GM18909 (cell line): ENCODE results near the gene SNRPD2.

ENCODE experiments used
- ATAC-seq: cut with Tn5 transposase; IDR thresholded peaks from one replicate; pipeline ENCODE4 v1.9.1; 2021; ENCODE audit warnings: mild to moderate bottlenecking; ENCODE audit not compliant: unreplicated experiment, poor library complexity

SNRPD2 gene

DNA sequence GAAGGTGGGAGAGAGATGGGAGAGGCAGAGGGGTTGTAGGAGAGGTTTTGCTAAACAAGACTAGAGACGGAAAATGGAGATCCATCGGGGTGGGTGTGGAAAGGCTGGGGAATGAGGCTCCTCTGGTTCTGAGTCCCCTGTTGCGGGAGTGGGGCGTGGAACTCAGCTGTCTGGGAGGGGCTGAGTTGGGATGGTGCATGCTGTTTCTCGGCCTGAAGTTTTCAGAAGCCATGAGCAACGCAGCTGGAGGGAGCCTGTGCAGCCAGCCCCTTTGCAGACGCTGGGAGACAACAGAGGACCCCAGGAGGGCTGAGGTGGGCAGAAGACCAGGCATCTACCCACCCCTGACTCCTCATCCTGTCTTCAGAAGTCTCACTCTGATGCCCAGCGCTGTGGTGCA, 31.1 kb downstream of the SNRPD2 start:
- no peak for ATAC-seq

- no peak for ATAC-seq
Measured at GRCh38 chr19:45659096-45659729, 32.5 kb downstream of the SNRPD2 start.

DNA sequence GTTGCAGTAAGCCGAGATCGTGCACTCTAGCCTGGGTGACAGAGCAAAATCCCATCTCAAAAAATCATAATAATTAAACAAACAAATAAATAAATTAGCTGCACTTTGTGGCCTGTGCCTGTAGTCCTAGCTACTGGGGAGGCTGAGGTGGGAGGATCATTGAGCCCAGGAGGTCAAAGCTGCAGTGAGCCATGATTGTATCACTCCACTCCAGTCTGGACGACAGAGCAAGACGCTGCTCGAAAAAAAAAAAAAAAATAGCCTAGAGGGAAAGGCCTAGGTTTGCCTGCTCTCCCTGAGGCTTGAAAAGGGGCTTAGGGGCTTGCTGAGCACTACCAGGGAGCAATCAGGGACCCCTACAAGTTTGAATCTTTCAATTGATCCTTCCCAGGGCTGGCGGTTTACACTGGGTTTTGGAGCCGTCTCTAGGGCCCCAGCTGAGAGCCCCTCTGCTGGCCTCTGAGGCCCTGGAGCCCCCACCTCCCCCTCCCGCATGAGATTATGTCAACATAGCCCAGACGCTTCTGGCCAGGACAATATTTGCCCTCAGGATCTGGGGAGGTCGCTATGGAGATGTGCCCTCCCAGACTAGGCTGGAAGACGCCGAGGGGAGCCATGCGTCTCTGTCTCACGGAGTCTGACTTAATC, 34.1 kb downstream of the SNRPD2 start:
- ATAC-seq, result no peak

DNA sequence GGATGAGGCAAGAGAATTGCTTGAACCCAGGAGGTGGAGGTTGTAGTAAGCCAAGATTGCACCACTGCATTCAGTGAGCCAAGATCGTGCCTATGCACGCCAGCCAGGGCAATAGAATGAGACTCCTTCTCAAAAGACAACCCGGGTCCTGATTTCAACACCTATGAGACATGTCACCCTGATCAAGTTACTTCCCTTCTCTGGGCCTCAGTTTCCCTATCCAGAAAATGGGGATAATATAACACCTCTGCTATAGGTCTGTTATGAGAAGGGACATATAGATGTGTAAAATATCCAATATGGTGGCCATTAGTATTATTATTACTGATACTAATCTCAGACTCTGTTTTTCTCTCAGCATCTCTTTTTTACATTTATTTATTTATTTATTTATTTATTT, 36.7 kb downstream of the SNRPD2 start:
- no peak for ATAC-seq

DNA sequence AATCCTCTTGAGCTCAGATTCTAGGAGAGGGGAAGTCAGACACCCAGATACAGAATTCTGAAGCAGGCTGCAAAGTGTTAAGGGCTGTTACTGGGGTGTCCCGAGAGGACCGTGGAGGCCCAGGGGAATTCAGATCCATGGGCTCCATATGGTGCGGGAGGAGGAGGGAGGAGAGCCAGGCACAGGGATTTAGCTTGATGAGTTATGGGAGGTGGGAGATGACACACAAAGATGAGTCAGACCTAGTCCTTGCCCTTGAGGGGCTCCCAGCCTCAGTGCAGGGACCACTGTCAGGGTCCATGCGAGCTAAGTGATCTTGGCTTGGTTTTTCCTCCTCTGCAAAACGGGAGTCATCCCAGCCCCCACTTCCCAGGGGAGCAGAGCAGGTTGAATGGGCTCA, 38.1 kb downstream of the SNRPD2 start:
- no peak for ATAC-seq

DNA sequence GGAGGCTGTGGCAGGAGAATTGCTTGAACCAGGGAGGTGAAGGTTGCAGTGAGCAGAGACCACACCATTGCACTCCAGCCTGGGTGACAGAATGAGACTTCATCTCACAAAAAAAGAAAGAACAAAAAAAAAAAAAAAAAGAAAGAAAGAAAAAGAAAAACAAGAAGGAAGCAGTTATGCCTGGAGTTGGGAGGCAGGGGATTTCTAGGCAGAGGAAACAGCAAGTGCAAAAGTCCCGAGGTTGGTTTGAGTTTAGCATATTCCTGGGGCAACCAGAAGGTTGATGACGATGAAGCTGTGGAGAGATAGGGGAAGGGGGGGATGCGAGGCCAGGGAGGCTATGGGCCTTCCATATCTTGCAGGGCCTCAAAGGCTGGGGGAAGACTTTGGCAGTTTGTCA, 41.0 kb downstream of the SNRPD2 start:
- ATAC-seq, result no peak

GRCh38 chr19:45646345-45646698, 45.4 kb downstream of the SNRPD2 start:
- ATAC-seq, result no peak

GRCh38 chr19:45645631-45646344, 46.0 kb downstream of the SNRPD2 start:
- peak; percentile 37 for ATAC-seq

GRCh38 chr19:45645068-45645630, 46.6 kb downstream of the SNRPD2 start:
- ATAC-seq, result no peak

DNA sequence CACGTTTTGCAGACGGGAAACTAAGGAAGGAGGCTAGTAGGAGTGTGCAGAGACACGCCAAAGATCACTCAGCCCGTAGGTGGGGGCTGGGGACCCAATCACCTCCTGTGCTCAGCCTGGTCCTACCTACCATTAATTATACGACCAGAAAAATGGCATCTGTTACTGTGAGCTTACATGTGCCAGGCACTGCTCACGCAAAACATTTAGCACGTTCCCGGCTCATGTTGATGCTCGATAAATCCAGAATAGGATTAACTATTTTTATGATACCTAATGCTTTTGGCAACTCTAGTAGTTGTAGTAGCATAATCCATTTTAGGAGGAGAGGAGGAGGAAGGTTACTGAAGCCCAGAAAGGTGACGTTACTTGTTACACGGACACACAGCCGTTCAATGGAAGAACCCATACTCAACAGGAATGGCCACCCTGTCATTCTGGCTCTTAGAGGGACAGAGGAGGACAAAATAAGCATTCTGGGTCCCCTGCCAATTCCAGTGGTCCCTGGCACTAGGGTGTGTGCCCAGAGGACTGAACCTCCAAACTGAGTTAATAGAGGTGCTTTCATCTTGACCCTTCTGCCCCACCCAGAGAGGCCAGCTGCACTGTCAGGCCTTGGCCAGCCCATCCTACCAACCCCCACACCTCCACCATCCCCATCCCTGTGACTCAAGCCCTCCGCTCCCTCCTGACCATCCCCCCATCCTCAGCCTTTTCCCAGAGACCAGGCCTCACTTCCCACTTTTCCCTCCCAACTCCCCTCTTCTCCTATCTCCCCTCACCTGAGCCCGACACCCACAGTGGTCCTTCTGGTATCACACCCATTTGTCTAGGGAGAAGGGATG, 47.6 kb downstream of the SNRPD2 start:
- no peak for ATAC-seq

DNA sequence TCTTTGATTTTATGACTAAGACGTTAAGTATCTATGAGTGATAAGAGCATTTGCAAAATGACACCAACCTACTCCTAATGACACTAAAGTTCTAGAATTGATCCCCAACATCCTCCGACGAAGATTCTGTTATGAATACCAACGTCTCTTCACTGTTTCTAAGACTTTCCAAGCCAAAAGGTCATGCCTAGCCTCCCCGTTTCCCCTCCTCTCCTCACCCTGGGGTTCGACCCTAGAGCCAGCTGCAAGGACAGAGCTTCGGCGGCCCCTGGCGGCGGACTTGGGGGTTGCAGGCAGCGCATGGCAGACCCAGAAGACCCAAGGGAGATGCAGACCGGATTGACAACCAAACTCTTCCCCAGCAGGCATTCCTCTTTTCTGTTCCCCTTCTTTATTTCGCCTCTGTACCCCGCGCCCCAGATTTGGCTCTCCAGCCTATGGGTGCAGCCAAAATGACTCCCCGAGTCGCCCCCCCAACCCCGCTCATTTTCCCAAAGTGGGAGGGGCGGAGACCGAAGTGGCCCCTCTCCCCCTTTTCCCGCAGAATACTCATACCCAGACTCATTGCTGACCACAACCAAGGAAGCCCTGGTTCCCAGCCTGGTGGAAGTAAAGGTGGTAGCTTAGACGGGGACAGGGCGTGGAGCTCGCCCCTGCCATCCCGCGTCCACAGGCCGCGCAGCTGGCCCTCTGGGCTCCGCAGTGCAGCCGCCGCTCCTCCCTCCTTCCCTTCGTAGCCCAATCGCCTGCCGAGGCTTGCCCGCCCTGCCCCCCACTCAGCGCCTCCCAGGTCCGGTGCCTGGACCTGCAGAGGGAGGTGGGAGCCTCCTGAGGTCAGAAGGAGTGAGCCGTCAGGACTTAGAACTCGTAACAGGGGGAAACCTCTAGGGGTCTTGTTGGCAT, 48.5 kb downstream of the SNRPD2 start:
- no peak for ATAC-seq

DNA sequence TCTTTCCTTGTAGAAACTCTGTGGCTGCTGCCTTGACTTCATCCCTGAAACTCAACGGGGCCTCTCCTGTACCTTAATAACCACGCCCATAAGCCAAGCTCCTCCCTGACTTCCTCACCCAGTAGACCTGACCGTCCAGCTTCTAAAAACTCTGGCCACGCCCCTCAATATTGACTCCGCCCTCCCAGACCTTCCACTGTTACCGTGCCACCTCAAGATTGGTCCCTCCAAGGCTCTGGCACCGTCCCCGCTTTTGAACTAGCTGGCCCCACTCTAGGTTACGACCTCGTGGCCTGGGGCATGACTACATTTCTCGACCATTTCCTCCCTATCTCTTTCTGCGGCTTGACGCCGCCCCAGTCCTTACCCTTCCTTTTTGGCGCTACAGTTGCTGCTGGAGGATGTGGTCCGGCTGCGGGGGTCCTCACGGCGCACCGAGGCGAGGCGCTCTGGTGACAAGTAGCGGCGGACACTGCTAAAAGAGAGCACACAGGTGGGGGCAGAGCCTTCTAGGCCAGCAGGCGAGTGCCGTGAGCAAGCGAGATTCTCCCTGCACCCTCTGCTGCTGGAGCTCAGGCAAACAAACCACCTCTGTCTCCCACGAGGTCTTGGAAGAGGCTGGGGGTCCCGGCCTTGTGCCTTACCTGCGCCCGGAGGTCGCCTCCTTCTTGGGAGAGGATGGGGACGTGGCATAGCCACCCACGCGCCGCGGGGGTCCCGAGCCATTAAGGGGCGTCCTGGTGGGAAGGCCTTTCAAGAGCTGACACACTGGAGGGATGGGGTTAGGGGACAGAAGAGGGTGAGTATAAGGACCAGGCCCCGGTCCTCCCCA, 50.3 kb downstream of the SNRPD2 start:
- peak; percentile 42 for ATAC-seq

DNA sequence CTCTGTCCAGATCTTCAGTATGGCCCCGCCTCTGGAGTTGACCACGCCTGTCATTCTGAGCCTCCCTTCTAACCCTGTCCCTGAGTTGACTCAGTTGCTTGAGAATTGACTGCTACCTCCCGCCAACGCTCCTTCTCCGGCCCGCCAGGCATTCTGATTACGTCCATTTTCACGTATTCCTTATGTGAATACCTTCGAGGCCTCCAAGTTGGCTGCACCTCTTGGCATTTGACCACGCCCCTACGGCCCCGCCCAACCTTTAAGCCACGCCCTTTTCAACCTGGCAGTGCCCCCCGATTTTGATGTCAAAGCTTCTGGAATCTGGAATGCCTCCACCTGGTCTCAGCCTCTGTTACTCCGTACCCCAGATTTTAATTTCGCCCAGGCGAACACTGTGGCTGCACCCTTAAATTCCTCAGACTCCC, 50.9 kb downstream of the SNRPD2 start:
- no peak for ATAC-seq

GRCh38 chr19:45638930-45639729, 52.6 kb downstream of the SNRPD2 start, which contains the start of gene EML2:
Gene EML2 (minus strand): TSS chr19:45639397. CDS start chr19:45639376, 21 bp downstream.
- no peak for ATAC-seq

DNA sequence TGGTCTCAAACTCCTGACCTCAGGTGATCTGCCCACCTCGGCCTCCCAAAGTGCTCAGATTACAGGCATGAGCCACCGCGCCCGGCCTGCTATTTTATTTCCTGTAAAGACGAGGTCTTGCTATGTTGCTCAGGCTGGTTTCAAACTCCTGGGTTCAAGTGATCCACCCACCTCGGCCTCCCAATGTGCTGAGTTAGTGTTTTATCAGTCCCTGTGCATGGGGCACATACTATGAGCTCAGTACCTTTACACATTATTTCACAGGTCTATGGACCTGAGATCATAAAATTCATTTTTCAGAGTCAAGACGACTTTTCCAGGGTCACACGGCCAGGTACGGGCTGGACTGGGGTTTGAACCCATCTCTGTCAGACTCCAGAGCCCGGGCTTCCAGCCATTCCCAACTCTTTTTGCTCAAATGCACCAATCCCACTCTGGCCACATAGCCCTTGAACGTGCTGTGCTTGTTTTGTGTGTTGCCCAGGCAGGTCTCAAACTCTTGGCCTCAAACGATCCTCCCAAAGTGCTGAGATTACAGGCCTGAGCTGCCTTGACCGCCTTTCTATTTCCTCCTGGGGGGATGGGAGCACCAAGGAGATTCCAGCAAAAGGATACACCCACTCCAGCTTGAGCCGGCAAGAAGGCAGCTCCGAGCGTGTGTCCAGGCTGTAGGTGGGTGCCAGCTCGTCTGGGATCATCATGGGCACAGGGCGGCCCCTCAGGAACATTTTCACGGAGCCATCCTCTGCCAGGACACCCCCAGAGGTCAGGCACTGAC, 53.7 kb downstream of the SNRPD2 start:
- ATAC-seq, result no peak
